Adipocyte (in vitro differentiated cells): ENCODE data around the gene SLC9A8.
"Not testable (repeated sequence)": the region's sequence is repeated elsewhere in the genome, so short reads cannot be mapped to it uniquely, and the experiment has no call there.

Experiments used
- DNase-seq: peaks from one replicate; pipeline ENCODE4 v3.0.0-alpha.2; 2015; ENCODE audit warnings: low read depth
- H3K27me3 ChIP-seq: replicated peaks from 2 replicates; pipeline ENCODE4 v1.7.0; 2013; ENCODE audit warnings: mild to moderate bottlenecking, low read length, moderate library complexity; ENCODE audit not compliant: control insufficient read depth, insufficient read depth
- H3K36me3 ChIP-seq: 2 replicates; pipeline ENCODE4 v1.7.0; 2013; ENCODE audit warnings: low read length, mild to moderate bottlenecking, moderate library complexity; ENCODE audit not compliant: control insufficient read depth, insufficient read depth, severe bottlenecking
- H3K4me1 ChIP-seq: 2 replicates; pipeline ENCODE4 v1.7.0; 2013; ENCODE audit warnings: mild to moderate bottlenecking, low read length, moderate library complexity; ENCODE audit not compliant: control insufficient read depth, insufficient read depth
- H3K4me3 ChIP-seq: 2 replicates; pipeline ENCODE4 v1.7.0; 2013; ENCODE audit warnings: mild to moderate bottlenecking, low read length, moderate library complexity
- H3K9ac ChIP-seq: 2 replicates; pipeline ENCODE4 v1.7.0; 2013; ENCODE audit warnings: mild to moderate bottlenecking, low read length, moderate library complexity
- H3K9me3 ChIP-seq: 2 replicates; pipeline ENCODE4 v1.7.0; 2013; ENCODE audit warnings: mild to moderate bottlenecking, low read length, moderate library complexity; ENCODE audit not compliant: control insufficient read depth

Gene SLC9A8

GRCh38 chr20:49854190-49854875 is 41.7 kb downstream of the SLC9A8 start:
- Histone ChIP-seq H3K9me3 (no peaks in the 10 kb centered on the region), H3K9ac (no peak overlapping the region), H3K36me3 (peaks cover 47% of the 10 kb centered on the region), H3K4me3 (no peak overlapping the region), H3K4me1 (peaks cover 30% of the 10 kb centered on the region), H3K27me3 (no peaks in the 10 kb centered on the region)
- DNase-seq: no peak

GRCh38 chr20:49856904-49857303 is 44.3 kb downstream of the SLC9A8 start:
- H3K4me1 ChIP-seq: peaks cover 17% of the 10 kb centered on the region
- no peaks in the 10 kb centered on the region for H3K27me3 ChIP-seq
- no peak for DNase-seq
- H3K36me3 ChIP-seq: peaks cover 51% of the 10 kb centered on the region
- no peaks in the 10 kb centered on the region for H3K9me3 ChIP-seq
- no peak overlapping the region for H3K4me3 ChIP-seq
- no peak overlapping the region for H3K9ac ChIP-seq

GRCh38 chr20:49858076-49858585 is 45.5 kb downstream of the SLC9A8 start:
- Histone ChIP-seq H3K36me3 (peaks cover 47% of the 10 kb centered on the region), H3K27me3 (no peaks in the 10 kb centered on the region), H3K9ac (no peak overlapping the region), H3K4me1 (peaks cover 9% of the 10 kb centered on the region), H3K9me3 (no peaks in the 10 kb centered on the region), H3K4me3 (no peak overlapping the region)
- no peak for DNase-seq

DNA sequence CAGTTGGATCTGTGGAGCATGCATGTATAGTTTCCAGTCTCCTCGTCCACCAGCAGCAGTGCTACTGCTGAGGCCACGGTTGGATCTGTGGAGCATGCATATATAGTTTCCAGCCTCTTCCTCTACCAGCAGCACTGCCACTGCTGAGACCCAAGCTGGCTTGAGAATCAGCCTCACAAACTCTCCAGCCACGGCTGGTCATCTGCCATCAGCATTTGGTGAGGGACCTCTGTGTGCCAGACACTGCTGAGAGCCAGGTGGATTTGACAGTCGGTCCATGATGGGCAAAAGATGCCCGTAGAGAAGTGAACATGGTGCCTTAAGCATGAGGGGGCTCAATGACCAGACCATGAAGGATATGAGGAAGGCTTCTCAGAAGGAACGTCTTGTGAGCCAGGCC is 46.4 kb downstream of the SLC9A8 start:
- Histone ChIP-seq H3K27me3 (no peaks in the 10 kb centered on the region), H3K9me3 (no peaks in the 10 kb centered on the region), H3K4me1 (peaks cover 9% of the 10 kb centered on the region), H3K4me3 (no peak overlapping the region), H3K36me3 (peaks cover 46% of the 10 kb centered on the region), H3K9ac (no peak overlapping the region)
- no peak for DNase-seq

- DNase-seq: no peak
- Histone ChIP-seq H3K9me3 (no peaks in the 10 kb centered on the region), H3K36me3 (peaks cover 53% of the 10 kb centered on the region), H3K4me3 (no peak overlapping the region), H3K9ac (no peak overlapping the region), H3K27me3 (no peaks in the 10 kb centered on the region), H3K4me1 (peaks cover 9% of the 10 kb centered on the region)
Observed at GRCh38 chr20:49859807-49860206, 47.2 kb downstream of the SLC9A8 start.

GRCh38 chr20:49861232-49861631 is 48.6 kb downstream of the SLC9A8 start:
- not testable (repeated sequence) for H3K4me3 ChIP-seq, H3K9me3 ChIP-seq, DNase-seq, H3K27me3 ChIP-seq, H3K9ac ChIP-seq
- Histone ChIP-seq H3K36me3 (peaks cover 48% of the 10 kb centered on the region), H3K4me1 (peaks cover 12% of the 10 kb centered on the region)

- DNase-seq: no peak
- H3K4me1 ChIP-seq: peaks cover 16% of the 10 kb centered on the region
- H3K27me3 ChIP-seq: no peaks in the 10 kb centered on the region
- no peak overlapping the region for H3K9ac ChIP-seq
- H3K9me3 ChIP-seq: no peaks in the 10 kb centered on the region
- H3K36me3 ChIP-seq: peaks cover 40% of the 10 kb centered on the region
- no peak overlapping the region for H3K4me3 ChIP-seq
Observed at GRCh38 chr20:49862607-49863200, 50.1 kb downstream of the SLC9A8 start.

DNA sequence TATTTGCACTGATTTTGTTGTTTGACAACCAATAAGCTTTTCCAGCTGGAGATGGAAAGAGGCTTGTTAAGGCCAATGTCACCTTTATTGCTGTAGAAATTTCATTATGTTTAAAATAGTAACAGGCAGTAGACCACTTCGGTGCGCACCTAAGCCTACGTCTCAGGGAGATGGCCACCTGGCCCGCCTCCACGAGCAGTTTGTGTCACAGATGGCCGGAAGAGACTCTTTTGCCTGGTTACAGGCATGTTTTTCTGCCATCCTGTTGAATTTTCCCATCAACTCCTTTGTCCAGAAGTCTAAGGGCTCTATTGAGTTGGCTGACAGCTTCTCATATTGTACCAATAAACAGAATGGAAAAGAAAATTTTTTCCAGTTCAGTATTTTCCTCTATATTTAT is 51.0 kb downstream of the SLC9A8 start:
- Histone ChIP-seq H3K4me3 (no peak overlapping the region), H3K9ac (no peak overlapping the region), H3K27me3 (no peaks in the 10 kb centered on the region), H3K9me3 (no peaks in the 10 kb centered on the region), H3K36me3 (peaks cover 37% of the 10 kb centered on the region), H3K4me1 (peaks cover 16% of the 10 kb centered on the region)
- no peak for DNase-seq

GRCh38 chr20:49865559-49865958 is 52.9 kb downstream of the SLC9A8 start:
- H3K9me3 ChIP-seq: no peaks in the 10 kb centered on the region
- peaks cover 16% of the 10 kb centered on the region for H3K4me1 ChIP-seq
- no peak overlapping the region for H3K4me3 ChIP-seq
- peaks cover 32% of the 10 kb centered on the region for H3K36me3 ChIP-seq
- no peaks in the 10 kb centered on the region for H3K27me3 ChIP-seq
- peak; percentile 81 for DNase-seq
- peak overlapping the region; percentile 3 for H3K9ac ChIP-seq

GRCh38 chr20:49866051-49866450 is 53.4 kb downstream of the SLC9A8 start:
- Histone ChIP-seq H3K4me3 (no peak overlapping the region), H3K9ac (peak overlapping the region; percentile 16), H3K4me1 (peaks cover 16% of the 10 kb centered on the region), H3K27me3 (no peaks in the 10 kb centered on the region), H3K9me3 (no peaks in the 10 kb centered on the region), H3K36me3 (peaks cover 27% of the 10 kb centered on the region)
- DNase-seq: peak; percentile 97

- DNase-seq: no peak
Observed at GRCh38 chr20:49867453-49868215, 55.0 kb downstream of the SLC9A8 start.

More at GRCh38 chr20:49867453-49868215, 55.0 kb downstream of the SLC9A8 start:
- H3K27me3 ChIP-seq: no peaks in the 10 kb centered on the region
- peaks cover 25% of the 10 kb centered on the region for H3K36me3 ChIP-seq
- H3K4me1 ChIP-seq: peaks cover 16% of the 10 kb centered on the region
- no peaks in the 10 kb centered on the region for H3K9me3 ChIP-seq
- H3K4me3 ChIP-seq: no peak overlapping the region
- H3K9ac ChIP-seq: peak overlapping the region; percentile 20
